DND-41 (cell line): ENCODE measurements around the gene OTUD3.

Experiments
- EZH2 ChIP-seq: IDR thresholded peaks from 3 replicates; pipeline ENCODE4 v1.6.1; 2012; ENCODE audit warnings: borderline replicate concordance, low read depth, mild to moderate bottlenecking, moderate library complexity, low read length, inconsistent platforms; ENCODE audit not compliant: severe bottlenecking
- TF ChIP-seq, protein P1 (sequence below): IDR thresholded peaks from 2 replicates; pipeline ENCODE4 v1.5.1; 2012; ENCODE audit warnings: borderline replicate concordance, low read length, moderate library complexity, mild to moderate bottlenecking; ENCODE audit not compliant: poor library complexity, severe bottlenecking; ENCODE audit errors: extremely low read depth

DNA sequence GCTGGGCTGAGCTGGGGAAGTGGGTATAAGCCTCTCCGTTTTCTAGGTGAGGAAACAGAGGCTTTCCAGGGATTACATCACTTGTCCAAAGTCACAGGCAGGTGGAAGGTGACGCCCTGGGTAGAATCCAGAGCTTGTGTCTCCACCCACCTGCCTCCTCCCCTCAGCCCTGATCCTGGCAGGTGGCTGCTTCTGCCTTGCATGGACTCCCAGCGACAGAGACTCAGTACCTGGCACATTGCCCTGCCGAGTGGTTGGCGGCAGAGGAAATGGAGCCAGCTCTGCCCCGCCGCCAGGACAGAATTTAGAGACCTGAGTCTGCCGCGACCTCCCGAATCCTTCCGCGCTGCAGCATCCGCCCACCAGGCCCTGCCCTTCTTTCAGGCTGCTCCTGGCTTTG, 39.1 kb downstream of the OTUD3 start:
- TF ChIP-seq, protein P1, sequence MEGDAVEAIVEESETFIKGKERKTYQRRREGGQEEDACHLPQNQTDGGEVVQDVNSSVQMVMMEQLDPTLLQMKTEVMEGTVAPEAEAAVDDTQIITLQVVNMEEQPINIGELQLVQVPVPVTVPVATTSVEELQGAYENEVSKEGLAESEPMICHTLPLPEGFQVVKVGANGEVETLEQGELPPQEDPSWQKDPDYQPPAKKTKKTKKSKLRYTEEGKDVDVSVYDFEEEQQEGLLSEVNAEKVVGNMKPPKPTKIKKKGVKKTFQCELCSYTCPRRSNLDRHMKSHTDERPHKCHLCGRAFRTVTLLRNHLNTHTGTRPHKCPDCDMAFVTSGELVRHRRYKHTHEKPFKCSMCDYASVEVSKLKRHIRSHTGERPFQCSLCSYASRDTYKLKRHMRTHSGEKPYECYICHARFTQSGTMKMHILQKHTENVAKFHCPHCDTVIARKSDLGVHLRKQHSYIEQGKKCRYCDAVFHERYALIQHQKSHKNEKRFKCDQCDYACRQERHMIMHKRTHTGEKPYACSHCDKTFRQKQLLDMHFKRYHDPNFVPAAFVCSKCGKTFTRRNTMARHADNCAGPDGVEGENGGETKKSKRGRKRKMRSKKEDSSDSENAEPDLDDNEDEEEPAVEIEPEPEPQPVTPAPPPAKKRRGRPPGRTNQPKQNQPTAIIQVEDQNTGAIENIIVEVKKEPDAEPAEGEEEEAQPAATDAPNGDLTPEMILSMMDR, result no peak
- no peak for TF ChIP-seq EZH2
